ENCODE measurements around the gene BZW2. TPM values are rescaled to one million over a fixed set of nuclear protein-coding genes. Genes with fewer than 3 reads are reported as not detected.

BZW2 gene
- total and polyA plus RNA-seq, 2 donors (not counting 1 experiment from before 2014, with no cell fraction given): 18.4 to 20.6 TPM

DNA sequence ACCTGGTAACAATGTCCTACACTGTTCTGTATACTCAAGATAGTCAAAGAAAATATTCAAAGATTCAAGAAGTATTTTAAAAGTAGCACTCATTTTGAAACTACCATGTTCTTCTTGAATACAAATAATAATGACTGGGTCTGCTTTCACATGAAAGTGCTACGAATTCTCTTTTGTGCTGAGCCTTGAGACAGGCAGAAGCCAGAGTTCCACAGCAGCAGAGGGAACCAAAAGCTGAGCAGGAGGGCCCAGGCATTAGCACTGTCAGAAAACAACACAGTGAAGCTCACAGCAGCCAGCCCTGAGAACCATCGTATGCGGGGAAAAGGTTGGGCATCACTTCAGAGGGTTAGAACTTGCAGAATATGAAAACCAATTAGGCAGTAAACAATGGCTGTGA is 39.3 kb upstream of the BZW2 start:
- no peaks in the 10 kb centered on the region for H3K9me3 Mint-ChIP-seq (ENCODE audit: insufficient read depth)
- H3K27me3 ChIP-seq (replicated peaks in 1 of 4; ENCODE audit: control extremely low read depth in 1 of 4, control insufficient read depth in 3 of 4, insufficient read depth in 4 of 4, low read length in 3 of 4): no peaks in the 10 kb centered on the region
- no peak overlapping the region for H2AFZ ChIP-seq (ENCODE audit: insufficient read depth, low read depth, low read length, poor library complexity, severe bottlenecking)
- ATAC-seq (ENCODE audit: low read depth): no peak
- 78% methylated on average over 3 of the region's 3 CpGs for WGBS (ENCODE audit: insufficient coverage)
- peaks cover 15% of the 10 kb centered on the region for H3K4me1 Mint-ChIP-seq
- no peak overlapping the region for H3K4me3 Mint-ChIP-seq
- H3K4me3 ChIP-seq (ENCODE audit: control extremely low read depth in 1 of 5, extremely low read depth in 1 of 5, insufficient read depth in 1 of 5, low read depth in 2 of 5, low read length in 4 of 5): no peak overlapping the region
- H3K4me2 ChIP-seq (replicated peaks; ENCODE audit: low read depth, low read length, poor library complexity, severe bottlenecking): no peak overlapping the region
- intact Hi-C loops (cut with micrococcal nuclease): no loop called here
- peaks cover 7 to 13% of the 10 kb centered on the region in 2 donors for H3K4me1 ChIP-seq (ENCODE audit: control insufficient read depth in 2 of 2, insufficient read depth in 2 of 2, low read length in 2 of 2)
- DNase-seq: no peak
- H4K20me1 ChIP-seq (ENCODE audit: control insufficient read depth, insufficient read depth, low read length, poor library complexity, severe bottlenecking): no peaks in the 10 kb centered on the region
- no peaks in the 10 kb centered on the region for H3K27me3 Mint-ChIP-seq
- no peak overlapping the region for H3K27ac ChIP-seq (ENCODE audit: low read length in 2 of 2)
- no peak overlapping the region for H3K27ac Mint-ChIP-seq
- no peaks in the 10 kb centered on the region for H3K9me3 ChIP-seq (ENCODE audit: control extremely low read depth in 1 of 3, control insufficient read depth in 2 of 3, insufficient read depth in 1 of 3, low read length in 2 of 3)
- no peaks in the 10 kb centered on the region for H3K79me2 ChIP-seq (ENCODE audit: control insufficient read depth, insufficient read depth, low read length)
- no peak overlapping the region for H3K9ac ChIP-seq (ENCODE audit: low read length)
- H3K36me3 ChIP-seq (replicated peaks in 1 of 2; ENCODE audit: control extremely low read depth in 1 of 2, control insufficient read depth in 1 of 2, extremely low read depth in 1 of 2, insufficient read depth in 2 of 2, low read length in 1 of 2): peaks cover 2 to 22% of the 10 kb centered on the region in 2 experiments
- ChIA-PET POLR2A (no interaction called here), CTCF (no interaction called here)
- no peak for TF ChIP-seq EZH2 (IDR thresholded peaks at IDR 0.05; ENCODE audit: borderline replicate concordance, insufficient read depth, low read depth, low read length, poor library complexity, severe bottlenecking)
- TF ChIP-seq, protein P1, sequence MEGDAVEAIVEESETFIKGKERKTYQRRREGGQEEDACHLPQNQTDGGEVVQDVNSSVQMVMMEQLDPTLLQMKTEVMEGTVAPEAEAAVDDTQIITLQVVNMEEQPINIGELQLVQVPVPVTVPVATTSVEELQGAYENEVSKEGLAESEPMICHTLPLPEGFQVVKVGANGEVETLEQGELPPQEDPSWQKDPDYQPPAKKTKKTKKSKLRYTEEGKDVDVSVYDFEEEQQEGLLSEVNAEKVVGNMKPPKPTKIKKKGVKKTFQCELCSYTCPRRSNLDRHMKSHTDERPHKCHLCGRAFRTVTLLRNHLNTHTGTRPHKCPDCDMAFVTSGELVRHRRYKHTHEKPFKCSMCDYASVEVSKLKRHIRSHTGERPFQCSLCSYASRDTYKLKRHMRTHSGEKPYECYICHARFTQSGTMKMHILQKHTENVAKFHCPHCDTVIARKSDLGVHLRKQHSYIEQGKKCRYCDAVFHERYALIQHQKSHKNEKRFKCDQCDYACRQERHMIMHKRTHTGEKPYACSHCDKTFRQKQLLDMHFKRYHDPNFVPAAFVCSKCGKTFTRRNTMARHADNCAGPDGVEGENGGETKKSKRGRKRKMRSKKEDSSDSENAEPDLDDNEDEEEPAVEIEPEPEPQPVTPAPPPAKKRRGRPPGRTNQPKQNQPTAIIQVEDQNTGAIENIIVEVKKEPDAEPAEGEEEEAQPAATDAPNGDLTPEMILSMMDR (IDR thresholded peaks at IDR 0.05): no peak

DNA sequence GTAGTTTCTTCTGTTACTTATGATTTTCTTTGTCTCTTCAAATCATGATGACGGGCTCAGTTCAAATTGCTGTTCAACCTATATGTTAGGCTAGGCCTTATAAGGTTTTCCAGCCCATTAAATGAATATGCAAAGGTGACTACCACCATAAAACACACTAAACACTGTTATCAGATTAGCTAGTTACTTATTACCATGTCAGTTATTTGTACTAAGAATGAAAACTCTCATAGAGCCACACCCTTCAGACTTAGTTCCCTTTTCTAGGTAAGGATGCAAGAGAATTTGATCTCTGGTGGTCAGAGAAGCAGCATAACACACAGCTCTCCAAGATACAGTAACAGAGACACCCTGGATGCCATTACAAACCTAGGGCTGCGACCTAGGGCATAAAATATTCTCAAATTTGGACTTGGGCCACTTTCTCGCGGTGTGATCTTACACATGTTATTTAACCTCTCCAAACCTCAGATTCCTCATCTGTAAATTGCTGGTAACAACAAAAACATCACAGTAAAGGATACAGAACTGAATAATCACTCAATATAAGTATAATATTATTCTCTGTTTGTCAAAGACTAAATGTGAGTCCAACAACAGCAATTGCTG is 36.0 kb upstream of the BZW2 start:
- CTCF ChIA-PET: no interaction called here
- intact Hi-C loops (cut with micrococcal nuclease): no loop called here
- peak overlapping the region; percentile 81 for H3K27ac Mint-ChIP-seq

More for the DNA sequence above, 36.0 kb upstream of the BZW2 start:
- Histone ChIP-seq H3K4me1 (ENCODE audit: control insufficient read depth in 2 of 2, insufficient read depth in 2 of 2, low read length in 2 of 2) (peaks cover 7 to 13% of the 10 kb centered on the region in 2 donors), H3K9me3 (ENCODE audit: control extremely low read depth in 1 of 3, control insufficient read depth in 2 of 3, insufficient read depth in 1 of 3, low read length in 2 of 3) (no peaks in the 10 kb centered on the region), H3K27me3 (replicated peaks in 1 of 4; ENCODE audit: control extremely low read depth in 1 of 4, control insufficient read depth in 3 of 4, insufficient read depth in 4 of 4, low read length in 3 of 4) (no peaks in the 10 kb centered on the region), H2AFZ (ENCODE audit: insufficient read depth, low read depth, low read length, poor library complexity, severe bottlenecking) (peak overlapping the region; percentile 23), H3K79me2 (ENCODE audit: control insufficient read depth, insufficient read depth, low read length) (no peaks in the 10 kb centered on the region), H3K4me3 (ENCODE audit: control extremely low read depth in 1 of 5, extremely low read depth in 1 of 5, insufficient read depth in 1 of 5, low read depth in 2 of 5, low read length in 4 of 5) (no peak overlapping the region), H3K4me2 (replicated peaks; ENCODE audit: low read depth, low read length, poor library complexity, severe bottlenecking) (no peak overlapping the region), H3K27ac (ENCODE audit: low read length in 2 of 2) (no peak overlapping the region), H4K20me1 (ENCODE audit: control insufficient read depth, insufficient read depth, low read length, poor library complexity, severe bottlenecking) (no peaks in the 10 kb centered on the region), H3K9ac (ENCODE audit: low read length) (no peak overlapping the region), H3K36me3 (replicated peaks in 1 of 2; ENCODE audit: control extremely low read depth in 1 of 2, control insufficient read depth in 1 of 2, extremely low read depth in 1 of 2, insufficient read depth in 2 of 2, low read length in 1 of 2) (peaks cover 2 to 4% of the 10 kb centered on the region in 2 experiments)
- POLR2A ChIA-PET: no interaction called here
- Mint-ChIP-seq H3K9me3 (ENCODE audit: insufficient read depth) (no peaks in the 10 kb centered on the region), H3K4me1 (peaks cover 15% of the 10 kb centered on the region), H3K4me3 (no peak overlapping the region), H3K27me3 (no peaks in the 10 kb centered on the region)
- ATAC-seq (ENCODE audit: low read depth) (peak; percentile 78), DNase-seq (peak; percentile 42)
- WGBS (ENCODE audit: insufficient coverage): 78% methylated on average over 3 of the region's 4 CpGs
- TF ChIP-seq, protein P1 (IDR thresholded peaks at IDR 0.05): no peak
- TF ChIP-seq EZH2 (IDR thresholded peaks at IDR 0.05; ENCODE audit: borderline replicate concordance, insufficient read depth, low read depth, low read length, poor library complexity, severe bottlenecking): no peak

All from B cell (primary cell).